ENCODE data around the gene MBOAT7.

MBOAT7 gene

DNA sequence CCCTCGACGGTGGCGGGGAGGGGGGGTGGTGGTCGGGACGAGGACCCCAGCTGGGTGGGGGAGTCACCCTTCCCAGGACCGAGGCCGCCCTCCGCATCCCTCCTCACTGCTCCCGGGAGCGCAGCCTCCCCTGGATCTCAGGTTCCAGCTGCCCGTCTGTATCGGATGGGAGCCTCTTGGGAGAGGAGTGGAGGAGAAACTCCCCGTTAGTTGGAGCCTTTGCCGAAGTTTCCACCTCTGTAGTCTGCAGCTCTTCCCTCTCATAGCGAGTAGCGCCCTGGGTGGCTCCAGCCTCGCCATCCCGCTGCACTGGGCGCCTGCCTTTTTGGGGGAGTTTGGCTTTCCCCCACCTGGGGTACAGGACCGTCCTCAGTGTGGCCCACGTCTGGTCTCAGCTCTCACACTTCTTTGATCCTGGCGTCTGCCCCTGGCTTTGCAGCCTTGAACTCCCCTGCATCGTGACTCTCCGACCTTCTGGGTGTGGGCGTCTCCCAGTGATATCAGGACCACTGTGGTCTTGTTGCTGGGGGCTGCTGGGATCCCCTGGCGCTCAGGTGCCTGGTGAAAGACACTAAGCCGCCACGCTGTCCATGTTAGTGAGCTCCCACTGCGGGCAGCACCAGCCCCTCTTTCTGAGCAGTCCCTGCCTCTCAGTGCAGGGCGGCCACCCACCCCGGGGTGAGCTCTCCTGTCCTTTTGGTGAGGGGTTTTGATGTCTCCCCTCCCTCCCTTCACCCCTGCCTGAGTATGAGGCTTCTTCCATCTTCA is 50.7 kb downstream of the MBOAT7 start:
- DNase-seq (ENCODE audit: low read depth), result no peak

DNA sequence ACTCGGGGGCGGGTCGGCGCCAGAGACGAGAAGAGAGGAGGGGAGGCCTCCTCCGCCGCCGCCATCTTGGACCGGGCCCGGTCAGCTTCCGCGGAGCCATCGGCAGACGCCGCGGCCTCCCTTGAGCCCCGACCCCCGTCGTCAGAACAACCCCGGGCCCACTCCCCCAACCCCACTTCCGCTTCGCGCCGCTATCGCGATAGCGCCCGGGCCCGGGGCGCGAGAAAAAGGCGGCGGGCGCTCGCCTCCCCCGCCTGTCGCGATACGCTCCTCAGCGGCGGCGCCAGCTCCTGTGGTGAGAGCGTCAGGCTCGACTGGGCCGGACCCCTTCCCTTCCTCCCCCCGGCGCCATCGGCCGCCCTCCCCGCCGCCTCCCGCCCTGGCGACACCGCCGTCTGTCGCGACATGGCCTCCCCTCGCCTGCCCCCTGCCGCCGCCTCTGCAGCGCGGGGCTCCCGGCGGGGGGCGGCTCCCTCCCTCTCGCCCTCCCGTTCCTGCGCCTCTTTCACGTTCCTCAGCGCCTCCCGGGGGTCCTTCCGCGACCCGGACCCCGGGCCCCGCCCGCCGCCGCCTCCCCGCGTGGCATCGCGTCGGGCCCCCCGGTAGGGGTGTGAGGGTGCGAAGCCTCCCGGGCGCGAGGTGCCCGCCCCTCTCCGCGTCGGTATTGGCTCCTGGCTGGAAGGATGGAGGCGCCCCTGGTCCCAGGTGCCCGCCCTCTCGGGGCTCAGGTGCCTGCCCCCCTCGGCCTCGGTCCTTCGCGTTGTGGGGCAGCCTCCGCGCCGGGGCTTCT is 51.5 kb downstream of the MBOAT7 start, which contains the start of gene CNOT3:
TSS of gene CNOT3 (plus strand) at position 64 of the 790 bp plus-strand sequence. CDS start 5,217 bp downstream, outside the sequence.
- DNase-seq (ENCODE audit: low read depth), result no peak

DNA sequence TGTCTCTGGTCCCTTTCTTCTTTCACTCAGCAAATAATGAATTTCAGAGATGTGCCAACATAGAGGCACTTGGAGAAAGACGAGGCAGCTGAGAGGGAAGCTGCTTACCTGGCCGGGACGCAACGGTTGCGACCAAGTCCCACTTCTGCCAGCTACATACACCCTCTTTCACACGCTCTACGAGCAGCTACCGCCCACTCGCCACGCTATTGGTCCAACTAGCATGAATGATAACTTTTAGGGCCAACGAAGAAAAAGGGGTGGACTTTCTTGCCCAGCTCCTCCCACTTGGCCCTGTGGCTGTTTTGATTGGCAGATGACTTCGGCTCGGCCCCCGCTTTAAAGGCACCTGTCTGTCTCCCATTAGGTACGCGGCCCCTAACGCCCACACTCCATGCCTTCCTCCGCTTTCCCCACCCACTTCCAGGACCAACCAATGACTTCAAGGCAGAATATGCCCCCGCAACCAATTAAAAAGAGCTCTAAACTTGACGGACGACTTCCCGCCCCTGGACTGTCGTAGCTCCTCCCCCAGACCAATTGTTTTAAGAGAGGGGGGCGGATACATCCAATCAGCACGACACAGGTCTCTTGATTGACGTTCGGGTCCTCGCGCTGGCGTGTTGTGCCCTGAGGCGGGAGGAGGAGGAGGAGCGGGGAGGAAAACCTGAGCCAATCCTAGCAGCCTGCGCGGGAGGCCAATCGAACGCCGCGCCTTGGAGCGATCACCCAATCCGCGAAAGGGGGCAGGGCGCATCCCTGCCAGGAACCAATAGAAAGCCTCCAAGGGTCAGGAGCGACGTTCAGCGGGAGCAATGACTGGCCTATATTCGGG is 52.3 kb downstream of the MBOAT7 start:
- DNase-seq (ENCODE audit: low read depth), result peak; percentile 98

DNA sequence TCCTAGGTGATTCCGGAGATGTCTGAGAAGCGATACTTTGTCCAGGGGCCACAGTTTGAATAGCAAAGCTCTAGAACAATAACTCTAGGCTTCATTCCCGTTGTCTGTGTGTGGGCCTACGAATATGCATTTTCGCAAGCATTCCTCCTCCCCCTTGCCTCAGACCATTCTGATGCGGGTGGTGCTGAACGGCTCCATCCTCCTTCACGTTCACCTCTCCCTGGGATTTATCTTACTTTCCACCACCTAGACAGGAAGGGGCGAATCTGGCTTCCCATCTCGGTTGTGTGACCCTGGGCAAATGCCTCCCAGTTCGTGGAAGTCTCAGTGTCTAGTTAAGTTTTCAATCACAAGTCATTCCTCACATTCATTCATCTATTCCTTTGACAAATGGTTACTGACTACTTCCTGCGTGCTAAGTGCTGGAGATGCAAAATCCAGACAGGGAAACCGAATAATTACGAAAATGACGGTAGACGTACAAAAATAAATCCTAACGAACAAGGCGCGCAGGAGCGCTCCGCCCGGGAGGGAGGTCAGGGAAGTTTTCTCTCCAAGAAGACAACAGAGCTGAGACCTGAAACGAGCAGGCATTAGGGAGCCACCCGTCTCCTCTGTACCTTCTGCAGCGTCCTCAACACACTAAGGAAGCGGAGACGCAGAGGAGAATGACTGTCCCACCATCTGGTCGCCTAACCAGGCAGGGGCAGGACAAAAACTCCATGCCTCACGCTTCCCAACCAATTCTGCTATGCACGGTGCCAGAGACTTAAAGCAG is 53.1 kb downstream of the MBOAT7 start:
- no peak for DNase-seq (ENCODE audit: low read depth)

DNA sequence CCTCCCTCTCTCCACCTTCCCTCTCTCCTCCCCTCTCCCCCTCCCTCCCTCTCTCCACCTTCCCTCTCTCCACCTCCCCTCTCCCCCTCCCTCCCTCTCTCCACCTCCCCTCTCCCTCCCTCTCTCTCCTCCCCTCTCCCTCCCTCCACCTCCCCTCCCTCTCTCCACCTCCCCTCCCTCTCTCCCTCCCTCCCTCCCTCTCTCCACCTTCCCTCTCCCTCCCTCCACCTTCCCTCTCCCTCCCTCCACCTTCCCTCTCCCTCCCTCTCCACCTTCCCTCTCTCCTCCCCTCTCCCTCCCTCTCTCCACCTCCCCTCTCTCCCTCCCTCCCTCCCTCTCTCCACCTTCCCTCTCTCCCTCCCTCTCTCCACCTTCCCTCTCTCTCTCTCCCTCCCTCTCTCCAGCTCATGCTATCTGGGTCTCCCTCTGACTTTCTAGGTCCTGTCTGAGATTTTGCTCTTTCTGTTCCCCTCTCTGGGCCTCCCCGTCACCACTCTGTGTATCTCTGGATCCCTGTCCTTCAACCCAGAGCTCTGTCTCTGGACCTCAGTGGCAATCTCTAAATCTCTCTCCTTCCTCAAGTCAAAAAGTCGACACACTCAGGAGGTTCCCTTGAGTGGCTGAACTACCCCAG is 55.3 kb downstream of the MBOAT7 start:
- no peak for DNase-seq (ENCODE audit: low read depth)

DNA sequence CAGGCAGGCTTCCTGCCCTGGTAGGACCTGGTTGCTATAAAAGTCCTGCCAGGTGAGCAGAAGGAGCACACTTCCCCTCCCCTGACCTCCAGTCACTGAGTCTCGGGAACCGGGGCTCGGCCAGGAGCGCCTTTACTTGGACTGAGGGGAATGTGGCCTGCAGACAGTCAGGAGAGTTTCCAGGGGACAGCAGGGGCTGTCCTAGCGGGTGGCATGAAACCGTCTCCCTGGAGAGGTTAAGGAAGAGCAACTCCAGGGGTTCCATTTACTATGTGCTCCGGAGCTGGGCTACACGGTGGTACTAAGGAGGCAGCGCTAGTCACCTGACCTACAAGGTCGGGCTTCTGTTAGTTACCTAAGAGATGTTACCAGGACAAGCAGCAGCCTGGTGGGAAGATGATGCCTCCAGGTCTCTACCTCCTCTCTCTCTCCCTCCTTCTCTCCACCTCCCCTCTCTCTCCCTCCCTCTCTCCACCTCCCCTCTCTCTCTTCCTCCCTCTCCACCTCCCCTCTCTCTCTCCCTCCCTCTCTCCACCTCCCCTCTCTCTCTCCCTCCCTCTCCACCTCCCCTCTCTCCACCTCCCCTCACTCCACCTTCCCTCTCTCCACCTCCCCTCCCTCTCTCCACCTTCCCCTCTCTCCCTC is 55.9 kb downstream of the MBOAT7 start:
- DNase-seq (ENCODE audit: low read depth), result no peak

DNA sequence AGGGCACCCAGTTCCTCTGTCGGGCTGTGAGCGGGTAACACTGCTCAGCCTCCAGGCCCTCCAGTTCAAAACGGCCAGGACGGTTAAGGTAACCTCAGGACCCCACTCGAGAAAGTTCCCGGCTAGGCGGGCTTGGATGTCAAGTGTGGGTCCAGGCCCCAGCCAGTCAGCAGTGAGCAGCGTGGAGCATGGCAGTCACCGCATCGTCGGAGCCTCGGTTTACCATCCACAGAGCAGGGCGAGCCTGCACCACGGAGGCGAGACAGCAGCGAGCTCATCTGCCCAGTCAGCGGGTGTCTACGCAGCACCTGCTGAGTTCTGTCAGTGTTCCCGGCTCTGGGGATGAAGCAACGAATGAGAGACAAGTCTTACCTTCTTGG is 59.8 kb downstream of the MBOAT7 start:
- DNase-seq (ENCODE audit: low read depth), result no peak

DNA sequence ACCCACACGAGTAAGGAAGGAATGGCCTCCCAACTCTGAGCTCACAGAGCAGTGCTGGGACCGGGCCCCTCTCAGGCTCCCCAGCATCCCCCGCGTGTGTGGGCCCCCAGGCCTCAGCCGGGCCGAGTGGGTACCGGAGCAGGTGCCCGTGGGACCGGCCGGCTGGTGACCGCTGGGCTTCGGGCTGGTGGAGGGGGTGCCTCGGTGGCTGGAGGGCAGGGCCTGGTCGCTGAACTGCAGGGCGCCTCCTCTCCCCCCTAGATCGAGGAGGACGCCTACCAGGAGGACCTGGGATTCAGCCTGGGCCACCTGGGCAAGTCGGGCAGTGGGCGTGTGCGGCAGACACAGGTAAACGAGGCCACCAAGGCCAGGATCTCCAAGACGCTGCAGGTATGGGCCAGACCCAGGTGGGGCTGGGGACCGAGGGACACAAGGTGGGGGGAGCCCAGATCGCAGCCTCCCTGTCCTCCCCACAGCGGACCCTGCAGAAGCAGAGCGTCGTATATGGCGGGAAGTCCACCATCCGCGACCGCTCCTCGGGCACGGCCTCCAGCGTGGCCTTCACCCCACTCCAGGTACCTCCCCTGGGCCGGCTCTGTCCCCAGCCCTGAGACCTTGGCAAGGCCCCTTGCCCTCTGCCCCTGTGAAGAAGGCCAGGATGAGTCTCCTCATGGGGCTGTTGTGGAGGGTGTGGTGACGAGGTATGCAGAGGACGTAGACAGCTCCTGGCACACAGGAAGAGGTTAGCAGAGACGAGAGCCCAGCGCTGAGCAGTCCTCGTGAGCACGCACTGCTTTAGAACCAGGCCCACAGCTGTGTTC is 60.4 kb downstream of the MBOAT7 start:
- no peak for DNase-seq (ENCODE audit: low read depth)

DNA sequence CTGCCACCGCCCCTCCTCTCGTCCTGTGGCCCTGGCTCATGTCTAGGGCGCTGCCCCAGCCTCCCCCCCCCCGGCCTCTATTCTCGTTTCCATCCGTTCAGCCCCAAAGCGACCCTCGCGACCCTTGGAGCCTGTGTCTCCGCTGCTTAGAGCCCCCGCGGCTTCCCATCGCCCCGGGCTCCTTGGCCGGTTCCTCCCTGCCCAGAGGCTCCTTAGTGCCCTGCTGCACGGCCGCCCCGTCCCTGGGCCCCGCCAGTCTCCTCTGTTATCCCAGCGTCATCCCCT is 61.0 kb downstream of the MBOAT7 start:
- DNase-seq (ENCODE audit: low read depth), result no peak

DNA sequence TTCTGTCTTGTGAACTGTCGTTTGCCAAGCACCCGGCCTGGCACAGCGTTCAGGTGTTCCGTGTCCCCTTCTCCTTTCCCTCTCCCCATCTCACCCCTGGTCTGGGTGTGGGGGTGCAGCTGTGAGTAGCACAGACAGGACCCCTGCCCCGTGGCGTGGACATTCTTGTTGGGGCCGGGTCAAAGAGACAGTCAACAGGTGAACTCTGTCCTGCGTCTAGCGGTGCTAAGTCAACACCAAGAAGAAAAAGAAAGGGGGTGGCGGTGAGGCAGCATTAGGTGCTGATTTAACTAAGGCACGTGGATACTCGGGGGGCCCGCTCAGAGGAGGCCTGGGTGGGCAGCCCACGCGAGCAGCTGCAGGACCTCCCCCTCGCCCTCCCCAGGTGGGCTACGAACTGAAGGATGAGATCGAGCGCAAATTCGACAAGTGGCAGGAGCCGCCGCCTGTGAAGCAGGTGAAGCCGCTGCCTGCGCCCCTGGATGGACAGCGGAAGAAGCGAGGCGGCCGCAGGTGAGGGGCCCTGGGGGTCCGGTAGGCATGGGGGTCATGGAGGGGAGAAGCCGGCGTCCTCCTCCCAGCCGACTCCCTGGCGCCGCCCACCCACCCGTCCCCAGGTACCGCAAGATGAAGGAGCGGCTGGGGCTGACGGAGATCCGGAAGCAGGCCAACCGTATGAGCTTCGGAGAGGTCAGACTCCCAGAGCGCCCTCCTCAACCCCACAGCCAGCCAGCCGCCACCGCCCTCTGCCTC is 61.5 kb downstream of the MBOAT7 start:
- DNase-seq (ENCODE audit: low read depth), result no peak

DNA sequence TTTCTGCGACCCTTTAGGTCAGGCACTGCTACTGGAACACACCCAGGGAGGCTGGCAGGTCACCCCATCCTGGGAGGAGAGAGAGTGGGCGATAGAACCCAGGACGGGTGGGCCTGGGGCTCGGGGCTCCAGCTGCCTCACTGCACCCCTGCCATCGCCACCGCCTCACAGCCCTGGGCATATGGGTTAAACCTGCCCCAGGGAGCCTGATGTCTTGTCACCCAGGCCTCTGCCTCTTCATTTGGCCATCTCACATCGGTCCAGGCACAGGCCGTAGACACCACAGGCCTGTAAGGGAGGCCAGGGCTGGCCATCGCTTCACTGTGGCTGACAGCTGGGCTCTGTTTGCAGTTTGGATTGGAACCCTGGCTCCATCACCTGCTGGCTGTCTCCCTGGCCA is 63.7 kb downstream of the MBOAT7 start:
- DNase-seq (ENCODE audit: low read depth), result no peak

DNA sequence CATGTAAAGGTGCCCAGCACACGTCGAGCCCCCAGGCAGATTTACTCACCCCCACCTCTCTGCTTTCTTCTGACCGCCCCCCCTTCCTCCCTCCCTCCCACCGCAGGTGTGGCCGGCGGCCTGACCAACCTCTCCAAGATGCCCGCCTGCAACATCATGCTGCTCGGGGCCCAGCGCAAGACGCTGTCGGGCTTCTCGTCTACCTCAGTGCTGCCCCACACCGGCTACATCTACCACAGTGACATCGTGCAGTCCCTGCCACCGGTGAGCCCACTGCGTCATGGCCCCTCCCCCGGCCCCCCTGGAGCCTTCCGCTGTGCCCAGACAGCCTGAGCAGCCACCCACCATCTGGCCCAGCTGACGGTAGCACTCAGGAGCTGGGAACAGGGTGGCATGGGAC is 65.0 kb downstream of the MBOAT7 start:
- DNase-seq (ENCODE audit: low read depth), result no peak

DNA sequence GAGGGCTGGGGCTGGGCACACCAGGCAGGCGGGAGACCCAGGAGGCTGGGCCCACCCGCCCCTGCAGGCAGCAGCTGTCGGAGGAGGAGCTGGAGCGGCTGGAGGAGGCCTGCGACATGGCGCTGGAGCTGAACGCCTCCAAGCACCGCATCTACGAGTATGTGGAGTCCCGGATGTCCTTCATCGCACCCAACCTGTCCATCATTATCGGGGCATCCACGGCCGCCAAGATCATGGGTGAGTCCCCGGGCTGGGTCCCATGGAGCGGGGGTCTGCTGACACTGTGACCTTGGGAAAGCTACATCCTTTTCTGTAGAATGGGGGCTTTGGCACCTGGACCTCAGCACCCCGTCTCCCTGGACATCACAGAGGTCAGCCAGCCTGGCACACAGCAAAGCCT is 65.7 kb downstream of the MBOAT7 start:
- DNase-seq (ENCODE audit: low read depth), result no peak

Data from activated gamma-delta T cell treated with anti-CD3 and anti-CD28 coated beads, Interleukin-2, amount 50 U/mL, for 16 hours (primary cell).